HG03280 (cell line): ENCODE data around the gene TNKS1BP1.
"Not testable (repeated sequence)": the region's sequence is repeated elsewhere in the genome, so short reads cannot be mapped to it uniquely, and the experiment has no call there.

Experiments
- ATAC-seq: cut with Tn5 transposase; IDR thresholded peaks from one replicate; pipeline ENCODE4 v1.9.1; 2021; ENCODE audit warnings: mild to moderate bottlenecking, moderate library complexity; ENCODE audit not compliant: unreplicated experiment

The TNKS1BP1 gene

DNA sequence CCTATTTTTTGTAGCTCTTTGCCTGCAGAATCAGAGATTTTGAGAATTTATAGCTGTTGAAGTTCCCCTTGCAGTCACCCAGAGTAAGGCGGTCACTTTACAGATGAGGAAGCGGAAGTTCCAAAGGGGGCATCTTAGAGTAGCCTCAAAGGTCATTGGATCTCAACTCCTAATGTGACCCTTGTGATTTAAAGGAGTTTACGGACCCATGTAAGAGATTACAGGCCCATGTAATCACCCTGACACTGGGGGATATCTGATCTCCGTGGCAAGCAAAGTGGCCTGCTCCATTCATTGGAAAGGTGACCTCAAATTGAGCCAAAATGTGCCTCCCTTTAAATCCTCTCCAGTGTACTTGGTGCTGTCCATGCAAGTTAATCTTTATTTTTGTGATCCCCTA lies 29.1 kb upstream of the TNKS1BP1 start:
- ATAC-seq, result no peak

DNA sequence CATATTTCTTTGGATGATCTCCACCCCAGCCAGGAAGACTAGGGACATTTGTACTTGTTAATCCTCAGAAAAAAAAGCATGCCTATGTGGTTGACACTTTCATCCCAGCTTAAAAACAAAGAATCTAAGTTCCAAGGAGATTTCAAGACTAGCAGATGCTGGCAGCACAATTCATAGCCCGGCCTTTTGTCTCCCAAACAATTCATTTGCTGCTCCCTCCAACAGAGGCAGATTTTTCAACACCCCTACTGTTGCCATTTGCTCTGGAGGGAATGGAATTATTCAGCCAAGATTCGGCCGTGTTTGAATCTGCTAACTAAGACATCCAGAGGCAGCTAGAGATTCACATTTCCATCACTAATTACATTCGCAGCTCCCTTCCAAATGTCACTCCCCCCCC lies 28.7 kb upstream of the TNKS1BP1 start:
- ATAC-seq, result no peak

DNA sequence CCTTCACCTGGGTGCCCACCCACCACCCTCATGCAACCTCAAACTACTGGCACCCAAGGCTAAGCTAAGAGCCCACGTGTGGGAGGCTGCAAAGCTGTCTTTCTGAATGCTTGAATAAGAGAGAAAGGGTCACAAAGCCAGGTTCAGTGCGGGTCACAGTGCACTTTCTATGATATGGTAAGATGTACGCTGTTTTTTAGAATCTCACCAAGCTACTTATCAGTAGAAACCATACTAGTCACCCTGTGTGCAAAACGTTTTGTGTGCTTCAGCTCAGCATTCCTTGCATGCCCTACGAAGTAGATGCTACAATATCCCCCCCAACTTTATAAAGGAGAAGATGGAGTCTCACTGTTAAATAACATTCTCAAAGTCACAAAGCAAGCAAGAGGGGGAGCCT lies 28.3 kb upstream of the TNKS1BP1 start:
- no peak for ATAC-seq

DNA sequence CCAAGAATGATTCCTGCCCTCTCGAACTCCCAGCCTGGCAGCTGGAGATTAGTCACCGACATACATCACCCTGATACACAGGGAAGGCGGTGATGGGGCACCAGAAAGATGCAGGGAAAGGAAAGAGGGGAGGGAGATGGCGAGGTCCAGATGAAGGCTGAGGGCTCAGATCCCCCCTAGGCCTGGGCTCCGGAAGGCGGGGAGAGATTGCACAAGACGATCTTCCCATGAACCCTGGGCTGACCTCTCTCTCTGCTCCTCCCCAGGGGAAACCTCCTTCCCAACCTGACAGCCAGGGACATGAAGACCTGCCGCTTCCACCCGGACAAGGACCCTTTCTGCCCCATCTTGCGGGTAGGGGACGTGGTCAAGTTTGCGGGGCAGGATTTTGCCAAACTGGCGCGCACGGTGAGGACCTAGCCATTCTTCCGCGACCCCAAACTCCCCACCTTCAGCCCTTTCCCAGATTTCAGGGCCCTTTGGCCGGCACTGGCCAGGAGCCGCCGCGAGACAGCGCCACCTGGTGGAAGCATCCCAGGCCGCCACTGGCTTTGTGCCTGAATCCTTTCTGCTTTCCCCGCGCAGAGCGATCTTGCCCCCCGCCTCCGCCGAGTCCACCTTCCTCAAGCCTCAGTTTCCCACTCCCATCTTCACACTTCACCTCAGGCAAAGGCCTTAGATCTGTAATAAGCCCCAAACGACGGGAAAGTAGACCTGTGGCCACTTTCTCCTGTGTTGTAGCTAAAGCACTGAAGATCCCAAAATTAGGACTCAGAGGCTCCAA lies 24.9 kb upstream of the TNKS1BP1 start:
- no peak for ATAC-seq

DNA sequence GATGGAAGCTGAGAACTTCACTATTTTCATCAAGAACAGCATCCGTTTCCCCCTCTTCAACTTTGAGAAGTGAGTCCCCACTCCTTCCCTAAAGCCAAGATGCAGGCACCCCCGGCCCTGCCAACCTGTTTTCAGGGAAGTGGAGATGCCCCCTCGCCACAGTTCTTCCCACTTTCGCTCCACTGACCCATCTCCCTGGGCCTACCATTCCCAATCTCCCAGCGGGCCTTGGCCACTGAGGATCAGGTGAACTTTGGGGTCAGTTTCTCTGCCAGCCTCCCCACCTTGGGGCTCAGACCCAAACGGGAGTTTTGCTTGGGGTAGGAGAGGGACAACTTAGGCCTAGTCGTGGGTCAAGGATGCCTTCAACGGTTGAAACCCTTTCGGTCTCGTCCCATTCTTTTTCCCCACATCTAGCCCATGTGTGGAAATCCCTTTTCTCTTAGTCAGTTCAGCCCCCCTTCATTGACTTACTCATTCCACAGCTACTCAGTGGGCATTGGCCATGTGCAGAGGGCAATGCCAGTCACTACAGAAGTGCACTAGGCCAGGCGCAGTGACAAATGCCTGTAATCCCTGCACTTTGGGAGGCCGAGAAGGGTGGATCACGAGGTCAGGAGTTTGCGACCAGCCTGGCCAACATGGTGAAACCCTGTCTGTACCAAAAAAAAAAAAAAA lies 24.0 kb upstream of the TNKS1BP1 start:
- ATAC-seq, result no peak

- no peak for ATAC-seq
These were observed 23.3 kb upstream of the TNKS1BP1 start for GRCh38 chr11:57348052-57348451.

DNA sequence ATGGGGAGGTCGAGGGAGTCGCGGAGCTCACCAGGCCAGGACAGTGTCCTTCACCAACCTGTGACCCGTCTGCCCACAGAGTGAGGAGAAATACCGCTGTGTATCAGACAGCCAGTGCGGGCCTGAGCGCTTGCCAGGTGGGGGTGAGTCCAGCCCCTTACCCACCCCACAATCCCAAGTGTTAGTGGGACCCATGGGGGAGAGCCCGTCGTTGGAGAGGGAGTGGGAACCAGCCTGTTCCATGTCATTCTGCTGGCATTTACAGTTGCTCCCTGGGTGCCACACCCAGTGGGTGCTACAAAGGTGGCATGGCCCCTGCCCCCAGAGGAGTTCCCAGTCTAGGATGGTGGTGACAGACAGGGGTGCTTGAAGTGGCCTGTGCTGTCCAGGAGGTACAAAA lies 22.6 kb upstream of the TNKS1BP1 start:
- ATAC-seq, result no peak

GRCh38 chr11:57345555-57346211 lies 20.9 kb upstream of the TNKS1BP1 start:
- ATAC-seq, result peak; percentile 70

DNA sequence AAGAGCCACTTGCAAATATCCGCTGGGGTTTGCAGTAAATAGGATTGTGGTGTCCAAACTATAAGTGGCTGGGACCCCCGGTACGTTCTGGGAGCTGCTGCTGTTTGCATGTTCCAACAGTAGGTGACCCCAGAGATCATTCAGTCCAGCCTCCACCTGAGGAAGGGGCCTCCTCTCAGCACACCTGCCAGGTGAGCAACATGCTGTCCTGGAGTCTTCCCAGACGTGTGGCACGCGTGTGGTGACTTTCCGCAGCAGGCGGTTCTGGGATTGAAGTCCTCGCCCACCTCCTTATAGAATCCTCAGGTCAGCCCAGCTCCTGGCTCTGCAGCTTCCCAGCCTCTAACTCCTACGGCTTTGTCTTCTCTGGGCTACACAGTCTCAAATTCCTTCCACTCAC lies 20.1 kb upstream of the TNKS1BP1 start:
- ATAC-seq, result no peak

GRCh38 chr11:57343825-57344224 lies 19.1 kb upstream of the TNKS1BP1 start:
- ATAC-seq, result no peak

GRCh38 chr11:57342702-57343101 lies 17.9 kb upstream of the TNKS1BP1 start:
- ATAC-seq, result no peak

DNA sequence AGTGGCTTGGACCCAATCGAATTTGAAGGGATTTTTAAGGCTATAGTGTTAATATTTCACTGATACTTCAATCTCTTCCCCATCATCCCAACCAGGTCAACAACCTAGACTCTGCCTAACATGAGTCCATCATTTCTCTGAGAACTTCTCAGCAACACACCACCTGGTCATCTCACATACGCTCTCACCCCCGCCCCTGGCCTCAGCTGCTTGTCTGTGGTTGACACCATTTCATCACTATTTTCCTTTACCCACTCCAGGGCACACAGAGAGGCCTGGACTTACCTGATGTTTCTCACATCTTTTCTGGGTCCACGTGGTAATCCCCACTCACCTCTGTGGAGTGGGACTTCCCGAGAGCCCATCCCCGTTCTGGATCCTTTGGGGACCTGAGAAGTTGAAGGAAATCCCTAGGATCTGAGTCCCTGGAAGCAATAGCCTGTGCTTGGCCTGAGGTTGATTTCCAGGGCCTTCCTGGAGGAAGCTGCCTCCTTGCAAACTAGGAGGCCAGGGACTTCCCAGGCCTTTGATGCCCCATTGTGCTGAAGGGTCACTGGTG lies 16.6 kb upstream of the TNKS1BP1 start:
- no peak for ATAC-seq

DNA sequence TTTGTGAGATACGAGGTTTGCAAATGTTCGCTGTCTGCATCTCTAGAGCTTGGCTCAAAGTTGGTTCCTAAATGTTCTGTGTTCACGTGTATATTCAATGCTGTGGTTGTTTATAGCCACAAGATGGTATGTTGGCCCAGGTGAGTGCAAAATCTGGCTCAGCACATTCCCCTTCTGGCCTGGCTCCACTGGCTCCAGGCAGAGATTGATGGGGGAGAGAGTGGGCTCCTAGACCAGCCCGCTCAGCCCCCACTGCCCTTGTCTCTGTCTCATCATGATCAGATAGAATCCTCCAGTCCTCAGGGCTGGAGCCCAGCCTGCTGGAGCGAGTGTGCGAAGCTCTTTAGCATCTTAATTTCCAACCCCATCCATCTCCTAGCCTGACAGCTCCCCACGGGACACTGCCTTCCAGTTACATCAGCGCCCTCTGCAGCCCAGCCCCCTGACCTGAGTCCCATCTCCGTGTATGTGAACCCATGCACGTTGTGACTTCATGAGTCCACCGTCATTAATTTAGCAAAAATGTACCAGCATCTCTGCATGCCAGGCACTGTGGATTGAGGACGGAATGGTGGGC lies 15.4 kb upstream of the TNKS1BP1 start:
- ATAC-seq, result no peak

- ATAC-seq, result no peak
These were observed 14.6 kb upstream of the TNKS1BP1 start for GRCh38 chr11:57339328-57339727.

- no peak for ATAC-seq
These were observed 13.4 kb upstream of the TNKS1BP1 start, which contains the start of gene P2RX3 for GRCh38 chr11:57338142-57338541. Gene P2RX3, plus strand, starts transcription at chr11:57338352. Its CDS starts 199 bp downstream, at chr11:57338551.

- not testable (repeated sequence) for ATAC-seq
These were observed 12.1 kb upstream of the TNKS1BP1 start for GRCh38 chr11:57336856-57337255.

GRCh38 chr11:57336111-57336666 lies 11.4 kb upstream of the TNKS1BP1 start:
- no peak for ATAC-seq

DNA sequence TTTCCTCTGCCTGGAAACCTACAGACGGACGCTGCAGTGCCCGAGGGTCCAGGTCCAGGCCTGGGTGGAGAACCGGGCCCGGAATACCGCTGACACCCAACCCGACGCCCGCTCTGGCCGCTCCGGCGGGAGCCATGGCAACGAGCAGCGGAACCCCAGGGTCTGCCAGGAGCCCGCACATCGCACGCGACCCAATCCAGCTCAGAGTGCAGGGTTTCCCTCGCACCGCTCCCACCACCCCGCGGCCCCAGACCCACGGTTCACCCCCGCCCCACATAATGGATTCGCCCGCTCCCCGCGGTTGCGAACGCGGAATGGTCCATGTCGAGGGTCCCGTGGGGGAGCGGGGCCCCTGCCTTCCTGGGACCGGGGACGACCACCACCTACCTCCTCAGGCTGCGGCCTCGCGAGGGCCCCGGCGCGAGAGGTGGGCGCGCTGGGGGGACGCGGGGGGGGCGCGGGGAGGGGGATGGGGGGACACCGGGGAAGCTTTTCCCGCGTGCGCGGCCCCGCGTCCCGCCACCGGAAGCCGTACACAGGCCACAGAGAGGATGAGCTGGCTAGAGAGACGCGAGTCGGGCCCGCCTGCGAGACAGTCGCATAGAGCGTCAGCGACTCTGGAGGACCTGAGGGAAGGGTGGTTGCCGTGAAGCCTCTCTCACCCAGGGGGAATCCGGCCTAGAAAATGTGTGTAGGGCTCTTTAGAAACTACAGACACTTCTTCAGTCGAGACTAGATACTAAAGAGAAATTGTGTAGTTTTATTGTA lies 10.8 kb upstream of the TNKS1BP1 start, which contains the start of gene SSRP1:
TSS of gene SSRP1 (minus strand) at position 550 of the 768 bp plus-strand sequence. CDS start 771 bp downstream, outside the sequence.
- peak; percentile 100 for ATAC-seq

GRCh38 chr11:57335023-57335342 lies 10.2 kb upstream of the TNKS1BP1 start:
- no peak for ATAC-seq
